Astrocyte (in vitro differentiated cells and primary cell): ENCODE data around the gene B4GALT1.

ENCODE experiments used
- CTCF ChIP-seq: IDR thresholded peaks from 2 replicates; pipeline ENCODE4 v1.5.1; 2011; ENCODE audit warnings: low read depth, mild to moderate bottlenecking, inconsistent platforms, low read length, moderate library complexity; ENCODE audit not compliant: insufficient read depth
- EZH2 ChIP-seq: IDR thresholded peaks from 2 replicates; pipeline ENCODE4 v1.6.1; 2012; ENCODE audit warnings: mild to moderate bottlenecking, low read length, inconsistent platforms; ENCODE audit not compliant: insufficient read depth

- no peak for TF ChIP-seq CTCF
- no peak for TF ChIP-seq EZH2
Observed at GRCh38 chr9:33192493-33193255, 25.5 kb upstream of the B4GALT1 start.
